ENCODE data around the gene ITGB8. TPM values are rescaled to one million over a fixed set of nuclear protein-coding genes. Genes with fewer than 3 reads are reported as not detected.

Gene ITGB8
- total RNA-seq, 5 donors from 2014 or later (not counting 1 experiment from before 2014, with no cell fraction given), result 0.08 to 0.29 (median 0.16) TPM

DNA sequence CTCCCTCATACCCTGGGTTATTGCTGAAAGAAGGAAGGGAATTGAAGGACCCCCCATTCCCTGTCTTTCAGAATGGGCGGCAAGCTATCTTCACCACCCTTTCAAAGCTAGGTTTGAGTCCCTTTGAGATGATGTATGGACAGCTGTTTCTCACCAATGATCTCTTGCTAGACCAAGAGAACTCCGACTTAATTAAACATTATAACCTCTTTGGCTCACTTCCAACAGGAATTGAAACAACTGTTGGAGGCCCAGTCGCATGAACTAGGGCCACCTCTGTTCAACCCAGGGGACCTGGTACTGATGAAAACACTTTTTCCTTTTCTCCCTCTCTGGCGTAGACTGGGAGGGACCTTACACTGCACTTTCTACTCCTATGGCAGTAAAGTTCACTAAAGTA lies 110.6 kb downstream of the ITGB8 start:
- no peak for DNase-seq
- peaks cover 3 to 13% (median 8%) of the 10 kb centered on the region in 3 donors for H3K9me3 Mint-ChIP-seq

DNA sequence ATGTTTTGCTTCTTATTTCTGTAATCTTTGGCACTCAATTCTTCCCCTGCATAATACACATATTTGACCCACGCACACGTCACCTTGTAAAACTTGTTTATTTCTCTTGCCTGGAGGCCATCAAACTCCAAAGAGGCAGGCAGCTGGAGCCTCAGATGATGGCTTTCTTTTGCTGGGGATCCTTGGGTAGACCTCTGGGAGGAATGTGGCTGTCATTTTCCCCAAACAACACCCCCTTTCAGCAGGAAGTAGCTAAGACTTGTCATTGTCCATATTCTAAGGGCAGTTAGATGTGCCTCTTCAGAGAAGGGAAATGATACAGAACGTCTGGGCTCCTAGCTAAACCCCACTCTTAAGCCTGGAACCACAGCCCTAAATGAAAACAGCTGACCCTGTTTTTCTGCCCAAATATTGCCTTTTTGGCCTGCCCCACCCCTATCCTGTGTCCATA lies 111.3 kb downstream of the ITGB8 start:
- POLR2A ChIA-PET, result no interaction called here
- Histone ChIP-seq H3K4me3 (ENCODE audit: control insufficient read depth in 1 of 2, extremely low read depth in 1 of 2, low read length in 1 of 2) (no peak overlapping the region), H3K27me3 (replicated peaks in 1 of 2; ENCODE audit: control insufficient read depth in 2 of 2, extremely low read depth in 1 of 2, insufficient read depth in 2 of 2, low read length in 1 of 2) (no peaks in the 10 kb centered on the region), H3K4me1 (ENCODE audit: control insufficient read depth in 1 of 2, extremely low read depth in 1 of 2, insufficient read depth in 2 of 2, low read length in 2 of 2) (no peaks in the 10 kb centered on the region), H3K36me3 (ENCODE audit: control insufficient read depth in 2 of 2, extremely low read depth in 1 of 2, insufficient read depth in 1 of 2, low read length in 1 of 2) (no peaks in the 10 kb centered on the region), H3K27ac (ENCODE audit: low read length) (no peak overlapping the region), H3K9me3 (no peaks in the 10 kb centered on the region)
- CTCF ChIA-PET, result interaction anchor here (0.6 kb wide), 2 partner anchors 329 to 1122 kb away, joined by 3 to 4 read pairs; no protein-coding TSS in a partner anchor
- Mint-ChIP-seq H3K36me3 (no peaks in the 10 kb centered on the region), H3K9me3 (peaks cover 3 to 13% (median 8%) of the 10 kb centered on the region in 3 donors), H3K4me1 (peaks cover 0 to 2% (median 0%) of the 10 kb centered on the region in 3 donors), H3K27me3 (peaks cover 0 to 5% of the 10 kb centered on the region in 2 donors), H3K27ac (no peak overlapping the region), H3K4me3 (no peak overlapping the region)
- DNase-seq (no peak), ATAC-seq (replicated peaks in 1 of 4) (no peak)
- WGBS (ENCODE audit: insufficient coverage), result no CpG with 5 or more reads among the region's 3 CpGs

More for the DNA sequence above, 110.6 kb downstream of the ITGB8 start:
- CTCF ChIA-PET, result interaction anchor here in 1 of 2 donors (0.6 kb wide), 1 partner anchor 1123 kb away, joined by 4 read pairs; no protein-coding TSS in a partner anchor
- Histone ChIP-seq H3K4me1 (ENCODE audit: control insufficient read depth in 1 of 2, extremely low read depth in 1 of 2, insufficient read depth in 2 of 2, low read length in 2 of 2) (no peaks in the 10 kb centered on the region), H3K27me3 (replicated peaks in 1 of 2; ENCODE audit: control insufficient read depth in 2 of 2, extremely low read depth in 1 of 2, insufficient read depth in 2 of 2, low read length in 1 of 2) (no peaks in the 10 kb centered on the region), H3K4me3 (ENCODE audit: control insufficient read depth in 1 of 2, extremely low read depth in 1 of 2, low read length in 1 of 2) (no peak overlapping the region), H3K27ac (ENCODE audit: low read length) (no peak overlapping the region), H3K36me3 (ENCODE audit: control insufficient read depth in 2 of 2, extremely low read depth in 1 of 2, insufficient read depth in 1 of 2, low read length in 1 of 2) (no peaks in the 10 kb centered on the region), H3K9me3 (no peaks in the 10 kb centered on the region)
- H3K4me1 Mint-ChIP-seq, result peaks cover 0 to 2% (median 0%) of the 10 kb centered on the region in 3 donors
- POLR2A ChIA-PET, result no interaction called here
- H3K27me3 Mint-ChIP-seq, result peaks cover 0 to 5% of the 10 kb centered on the region in 2 donors
- H3K4me3 Mint-ChIP-seq, result no peak overlapping the region
- WGBS (ENCODE audit: insufficient coverage), result 86% methylated on average over 1 of the region's 4 CpGs
- no peaks in the 10 kb centered on the region for H3K36me3 Mint-ChIP-seq
- H3K27ac Mint-ChIP-seq, result no peak overlapping the region
- ATAC-seq (replicated peaks in 1 of 4), result no peak

- Mint-ChIP-seq H3K4me3 (no peak overlapping the region), H3K4me1 (peaks cover 0 to 2% (median 0%) of the 10 kb centered on the region in 3 donors), H3K9me3 (peaks cover 5 to 13% (median 8%) of the 10 kb centered on the region in 3 donors), H3K27me3 (peaks cover 0 to 8% of the 10 kb centered on the region in 2 donors), H3K36me3 (no peaks in the 10 kb centered on the region), H3K27ac (no peak overlapping the region)
- Histone ChIP-seq H3K36me3 (ENCODE audit: control insufficient read depth in 2 of 2, extremely low read depth in 1 of 2, insufficient read depth in 1 of 2, low read length in 1 of 2) (no peaks in the 10 kb centered on the region), H3K27ac (ENCODE audit: low read length) (no peak overlapping the region), H3K4me1 (ENCODE audit: control insufficient read depth in 1 of 2, extremely low read depth in 1 of 2, insufficient read depth in 2 of 2, low read length in 2 of 2) (no peaks in the 10 kb centered on the region), H3K27me3 (replicated peaks in 1 of 2; ENCODE audit: control insufficient read depth in 2 of 2, extremely low read depth in 1 of 2, insufficient read depth in 2 of 2, low read length in 1 of 2) (no peaks in the 10 kb centered on the region), H3K4me3 (ENCODE audit: control insufficient read depth in 1 of 2, extremely low read depth in 1 of 2, low read length in 1 of 2) (no peak overlapping the region), H3K9me3 (no peaks in the 10 kb centered on the region)
- CTCF ChIA-PET, result no interaction called here
- WGBS (ENCODE audit: insufficient coverage), result 70% methylated on average over 3 of the region's 8 CpGs
- ATAC-seq (replicated peaks in 1 of 4), result no peak
- DNase-seq, result no peak
- POLR2A ChIA-PET, result interaction anchor here in 1 of 2 donors (0.7 kb wide), 1 partner anchor 8 kb away, joined by 4 read pairs; no protein-coding TSS in a partner anchor
Observed at GRCh38 chr7:20442951-20443350, 112.3 kb downstream of the ITGB8 start.

GRCh38 chr7:20444030-20444800 lies 113.5 kb downstream of the ITGB8 start:
- no peaks in the 10 kb centered on the region for H3K9me3 ChIP-seq
- Mint-ChIP-seq H3K27ac (no peak overlapping the region), H3K4me1 (no peaks in the 10 kb centered on the region), H3K36me3 (no peaks in the 10 kb centered on the region), H3K4me3 (no peak overlapping the region), H3K9me3 (peaks cover 5 to 13% (median 8%) of the 10 kb centered on the region in 3 donors), H3K27me3 (peaks cover 0 to 8% of the 10 kb centered on the region in 2 donors)
- ChIA-PET CTCF (interaction anchor here in 1 of 2 donors (0.5 kb wide), 1 partner anchor 30 kb away, joined by 3 read pairs; no protein-coding TSS in a partner anchor), POLR2A (no interaction called here)
- DNase-seq (no peak), ATAC-seq (replicated peaks in 1 of 4) (no peak)
- H3K4me3 ChIP-seq (ENCODE audit: control insufficient read depth in 1 of 2, extremely low read depth in 1 of 2, low read length in 1 of 2), result no peak overlapping the region
- no peaks in the 10 kb centered on the region for H3K36me3 ChIP-seq (ENCODE audit: control insufficient read depth in 2 of 2, extremely low read depth in 1 of 2, insufficient read depth in 1 of 2, low read length in 1 of 2)
- WGBS (ENCODE audit: insufficient coverage), result no CpG with 5 or more reads among the region's 2 CpGs
- H3K27me3 ChIP-seq (replicated peaks in 1 of 2; ENCODE audit: control insufficient read depth in 2 of 2, extremely low read depth in 1 of 2, insufficient read depth in 2 of 2, low read length in 1 of 2), result no peaks in the 10 kb centered on the region
- H3K4me1 ChIP-seq (ENCODE audit: control insufficient read depth in 1 of 2, extremely low read depth in 1 of 2, insufficient read depth in 2 of 2, low read length in 2 of 2), result no peaks in the 10 kb centered on the region
- no peak overlapping the region for H3K27ac ChIP-seq (ENCODE audit: low read length)

- no peak for ATAC-seq (replicated peaks in 1 of 4)
- WGBS (ENCODE audit: insufficient coverage), result no CpG with 5 or more reads among the region's 2 CpGs
- peaks cover 0 to 3% of the 10 kb centered on the region in 2 donors for H3K27me3 Mint-ChIP-seq
Observed at GRCh38 chr7:20447021-20447650, 116.4 kb downstream of the ITGB8 start.

GRCh38 chr7:20449176-20449575 lies 118.5 kb downstream of the ITGB8 start:
- Mint-ChIP-seq H3K36me3 (no peaks in the 10 kb centered on the region), H3K27ac (no peak overlapping the region), H3K27me3 (peaks cover 0 to 3% of the 10 kb centered on the region in 2 donors), H3K4me1 (no peaks in the 10 kb centered on the region), H3K9me3 (peaks cover 2 to 8% (median 7%) of the 10 kb centered on the region in 3 donors), H3K4me3 (no peak overlapping the region)
- no peaks in the 10 kb centered on the region for H3K9me3 ChIP-seq
- H3K27ac ChIP-seq (ENCODE audit: low read length), result no peak overlapping the region
- DNase-seq, result no peak
- no peaks in the 10 kb centered on the region for H3K36me3 ChIP-seq (ENCODE audit: control insufficient read depth in 2 of 2, extremely low read depth in 1 of 2, insufficient read depth in 1 of 2, low read length in 1 of 2)
- no peaks in the 10 kb centered on the region for H3K4me1 ChIP-seq (ENCODE audit: control insufficient read depth in 1 of 2, extremely low read depth in 1 of 2, insufficient read depth in 2 of 2, low read length in 2 of 2)
- H3K4me3 ChIP-seq (ENCODE audit: control insufficient read depth in 1 of 2, extremely low read depth in 1 of 2, low read length in 1 of 2), result no peak overlapping the region
- H3K27me3 ChIP-seq (replicated peaks in 1 of 2; ENCODE audit: control insufficient read depth in 2 of 2, extremely low read depth in 1 of 2, insufficient read depth in 2 of 2, low read length in 1 of 2), result no peaks in the 10 kb centered on the region
- WGBS (ENCODE audit: insufficient coverage), result no CpG with 5 or more reads among the region's 3 CpGs
- CTCF ChIA-PET, result no interaction called here
- POLR2A ChIA-PET, result no interaction called here
- no peak for ATAC-seq (replicated peaks in 1 of 4)

More at GRCh38 chr7:20447021-20447650, 116.4 kb downstream of the ITGB8 start:
- Histone ChIP-seq H3K27ac (ENCODE audit: low read length) (no peak overlapping the region), H3K9me3 (no peaks in the 10 kb centered on the region), H3K4me1 (ENCODE audit: control insufficient read depth in 1 of 2, extremely low read depth in 1 of 2, insufficient read depth in 2 of 2, low read length in 2 of 2) (no peaks in the 10 kb centered on the region), H3K4me3 (ENCODE audit: control insufficient read depth in 1 of 2, extremely low read depth in 1 of 2, low read length in 1 of 2) (no peak overlapping the region), H3K27me3 (replicated peaks in 1 of 2; ENCODE audit: control insufficient read depth in 2 of 2, extremely low read depth in 1 of 2, insufficient read depth in 2 of 2, low read length in 1 of 2) (no peaks in the 10 kb centered on the region), H3K36me3 (ENCODE audit: control insufficient read depth in 2 of 2, extremely low read depth in 1 of 2, insufficient read depth in 1 of 2, low read length in 1 of 2) (no peaks in the 10 kb centered on the region)
- ChIA-PET POLR2A (interaction anchor here in 1 of 2 donors (0.6 kb wide), 1 partner anchor 9 kb away, joined by 4 read pairs; no protein-coding TSS in a partner anchor), CTCF (no interaction called here)
- Mint-ChIP-seq H3K4me3 (no peak overlapping the region), H3K9me3 (peaks cover 5 to 8% (median 7%) of the 10 kb centered on the region in 3 donors), H3K36me3 (no peaks in the 10 kb centered on the region), H3K27ac (no peak overlapping the region), H3K4me1 (no peaks in the 10 kb centered on the region)
- DNase-seq, result no peak
